NCI-H128 (cell line): ENCODE results near the gene SCO2.

Experiments used
- DNase-seq: peaks from one replicate; lab custom pipeline; 2025; ENCODE audit not compliant: unreplicated experiment; lab: John Stamatoyannopoulos, UW

SCO2 gene, protein sequence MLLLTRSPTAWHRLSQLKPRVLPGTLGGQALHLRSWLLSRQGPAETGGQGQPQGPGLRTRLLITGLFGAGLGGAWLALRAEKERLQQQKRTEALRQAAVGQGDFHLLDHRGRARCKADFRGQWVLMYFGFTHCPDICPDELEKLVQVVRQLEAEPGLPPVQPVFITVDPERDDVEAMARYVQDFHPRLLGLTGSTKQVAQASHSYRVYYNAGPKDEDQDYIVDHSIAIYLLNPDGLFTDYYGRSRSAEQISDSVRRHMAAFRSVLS

GRCh38 chr22:50525104-50525857 is at the start of gene SCO2:
SCO2 (minus strand) TSS chr22:50525598; CDS start chr22:50524411, 1,187 bp downstream.
- DNase-seq = peak; percentile 82

GRCh38 chr22:50574383-50574755 is 49.0 kb upstream of the SCO2 start:
- no peak for DNase-seq

DNA sequence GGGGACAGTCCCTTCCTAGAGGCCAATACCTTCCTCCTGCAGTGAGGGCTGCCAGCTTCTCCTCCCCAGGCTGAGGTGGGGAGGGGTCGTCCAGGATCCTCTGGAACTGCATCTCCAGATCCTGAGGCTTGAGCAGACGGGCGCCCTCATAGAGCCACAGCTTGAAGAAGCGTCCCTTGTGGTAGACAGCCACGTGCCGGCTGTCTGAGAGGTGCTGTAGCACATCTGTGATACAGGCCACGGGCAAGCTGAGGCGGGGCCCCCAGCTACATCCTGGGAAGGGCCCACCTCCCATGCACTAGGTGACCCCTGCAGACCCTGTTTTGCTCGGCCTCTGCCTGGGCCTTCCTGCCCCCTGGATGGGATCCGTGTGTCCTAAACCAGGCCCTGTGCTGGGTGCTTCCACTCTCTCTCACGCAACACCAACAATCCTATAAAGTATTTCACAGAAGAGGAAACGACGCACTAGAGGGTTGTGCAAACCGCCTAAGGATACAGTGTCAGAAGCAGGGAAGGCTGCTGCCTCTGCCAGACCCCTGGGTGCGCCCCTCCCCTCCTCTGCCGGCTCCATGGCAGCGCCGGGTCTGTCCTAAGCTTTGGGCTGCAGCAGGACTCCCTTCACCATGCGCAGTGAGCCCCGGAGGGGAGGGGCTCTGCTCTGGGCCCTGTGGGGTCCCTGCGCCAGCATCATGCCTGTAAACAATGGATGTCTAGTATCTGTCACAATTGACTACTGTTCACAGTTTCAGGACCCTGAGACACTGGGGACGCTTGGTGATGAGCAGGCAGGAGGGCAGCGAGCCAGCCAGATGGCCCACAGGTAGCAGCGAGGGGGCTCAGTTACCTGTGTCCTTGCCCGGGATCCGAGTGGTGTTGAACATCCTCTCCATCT is 48.3 kb upstream of the SCO2 start:
- no peak for DNase-seq

- DNase-seq = no peak
Measured at GRCh38 chr22:50572965-50573364, 47.6 kb upstream of the SCO2 start.

DNA sequence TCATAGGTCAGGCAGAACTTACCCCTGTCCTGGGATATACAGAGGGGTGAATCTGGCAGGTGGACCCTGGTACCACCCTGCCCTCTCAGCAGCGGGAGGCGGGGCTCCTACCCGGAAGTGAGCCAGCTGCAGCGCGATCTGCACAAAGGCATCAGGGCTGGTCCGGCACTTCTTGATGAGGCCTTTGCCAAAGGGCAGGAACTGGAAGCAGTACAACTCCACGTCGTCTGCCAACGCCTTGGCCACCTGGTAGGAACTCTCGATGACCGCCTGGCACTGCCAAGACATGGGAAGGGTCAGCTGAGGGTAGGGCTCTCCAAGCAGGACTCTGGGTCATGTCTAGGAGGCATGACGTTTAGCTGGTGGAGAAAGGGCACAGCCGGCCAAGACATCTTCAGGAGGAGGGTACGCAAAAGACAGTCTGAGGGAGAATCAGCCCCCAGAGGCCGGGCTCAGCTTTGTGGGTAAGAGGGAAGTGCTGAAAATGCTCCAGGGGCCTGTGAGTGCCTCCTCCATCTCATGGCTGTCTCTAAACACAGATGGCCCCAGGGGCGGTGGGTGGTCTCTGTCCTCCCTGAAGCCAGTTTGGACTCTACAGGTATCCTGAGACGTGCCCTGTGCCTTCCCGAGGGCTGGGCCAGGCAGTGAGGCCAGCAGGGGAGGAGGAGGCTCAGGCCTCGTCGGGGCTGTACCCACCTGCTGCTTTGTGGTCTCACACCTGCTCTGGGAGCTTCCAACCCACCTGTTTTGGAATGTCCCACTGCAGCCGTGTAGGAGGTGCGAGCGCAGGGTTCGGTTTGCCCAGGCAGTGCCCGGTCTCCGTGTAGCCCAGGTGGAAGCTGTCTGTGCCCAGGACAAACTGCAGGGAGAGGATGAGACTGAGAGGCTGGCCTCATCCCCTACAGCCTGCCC is 46.1 kb upstream of the SCO2 start:
- no peak for DNase-seq

DNA sequence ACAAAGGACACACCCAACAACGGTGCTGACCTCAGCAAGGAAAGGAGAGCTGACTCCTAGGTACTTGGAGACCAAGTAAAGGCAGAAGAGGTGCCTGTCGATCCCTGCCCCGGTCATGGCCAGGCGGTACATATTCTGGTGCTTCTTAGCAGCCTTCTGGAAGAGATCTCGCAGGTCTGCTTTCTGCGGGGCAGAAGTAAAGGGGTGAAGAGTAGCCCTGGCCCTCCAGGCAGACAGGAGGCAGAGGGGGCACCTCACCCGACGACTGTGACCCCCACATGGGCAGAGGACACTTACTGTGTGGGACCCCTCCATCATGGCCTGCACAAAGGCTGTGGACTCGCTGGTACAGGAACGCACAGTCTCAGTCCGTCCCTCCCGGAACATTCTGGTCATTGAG is 45.5 kb upstream of the SCO2 start:
- no peak for DNase-seq

GRCh38 chr22:50569896-50570535 is 44.6 kb upstream of the SCO2 start:
- no peak for DNase-seq

DNA sequence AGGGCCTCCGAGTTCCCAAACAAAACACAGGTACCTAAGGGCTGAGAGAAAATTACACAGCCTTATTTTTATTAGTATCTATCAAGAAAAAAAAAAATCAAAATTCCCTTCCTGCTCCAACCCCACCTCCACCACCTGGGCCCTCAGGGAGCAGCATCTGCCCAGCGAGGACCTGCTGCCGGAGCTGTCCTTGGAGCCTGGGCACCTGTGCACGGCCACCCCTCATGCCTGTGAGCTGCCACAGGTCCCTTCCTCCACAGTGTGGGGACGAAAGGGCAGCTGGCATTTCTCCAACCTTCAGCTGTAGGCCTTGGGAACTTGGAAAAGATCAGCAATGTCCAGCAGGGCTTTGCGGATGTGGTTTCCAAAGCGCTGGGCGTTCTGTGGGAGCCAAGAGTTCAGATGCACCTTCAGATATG is 43.7 kb upstream of the SCO2 start:
- DNase-seq = no peak

- DNase-seq = no peak
Measured at GRCh38 chr22:50568626-50569025, 43.2 kb upstream of the SCO2 start.

GRCh38 chr22:50567721-50568252 is 42.4 kb upstream of the SCO2 start:
- DNase-seq = no peak

- no peak for DNase-seq
Measured at GRCh38 chr22:50564289-50564688, 38.9 kb upstream of the SCO2 start.

DNA sequence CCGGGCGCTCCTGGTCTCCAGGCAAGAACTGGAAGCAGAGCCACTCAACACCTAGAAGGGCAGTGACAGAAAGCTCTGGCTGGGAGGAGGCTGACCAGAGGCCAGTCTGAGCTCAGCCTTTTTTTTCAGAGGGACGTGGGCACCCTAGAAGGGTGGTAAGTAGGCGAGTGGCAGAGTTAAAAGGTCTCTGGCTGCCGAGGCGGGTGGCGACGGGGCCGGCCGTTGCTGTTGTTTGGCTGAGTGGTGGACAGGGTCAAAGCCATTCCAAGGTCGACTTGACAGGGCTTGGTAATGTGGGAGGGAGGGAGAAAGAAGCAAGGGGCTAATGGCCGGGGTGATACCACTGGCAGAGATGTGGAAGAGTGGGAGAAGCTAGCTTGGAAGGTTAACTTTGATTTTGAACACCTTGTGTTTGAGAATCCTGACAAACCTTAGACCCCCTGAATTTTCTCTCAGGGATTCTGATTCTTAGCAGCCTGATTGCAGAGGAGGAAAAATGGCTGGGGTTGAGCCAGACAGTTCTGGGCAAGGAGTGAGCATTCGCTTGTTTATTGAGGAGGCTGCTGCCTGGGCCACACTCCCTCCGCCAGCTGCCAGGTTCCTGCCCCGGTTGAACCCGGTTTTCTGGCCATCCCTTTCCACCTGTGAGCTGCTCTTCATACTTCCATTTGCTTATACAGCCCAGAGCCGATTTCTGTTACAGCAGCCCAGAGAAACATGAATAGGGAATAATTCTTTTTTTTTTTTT is 38.2 kb upstream of the SCO2 start:
- no peak for DNase-seq

GRCh38 chr22:50562523-50563412 is 37.4 kb upstream of the SCO2 start, which contains the start of gene SYCE3:
SYCE3 (minus strand) TSS chr22:50562919; CDS start chr22:50556405, 6,514 bp downstream.
- peak; percentile 78 for DNase-seq

- no peak for DNase-seq
Measured at GRCh38 chr22:50561401-50562358, 36.3 kb upstream of the SCO2 start.

DNA sequence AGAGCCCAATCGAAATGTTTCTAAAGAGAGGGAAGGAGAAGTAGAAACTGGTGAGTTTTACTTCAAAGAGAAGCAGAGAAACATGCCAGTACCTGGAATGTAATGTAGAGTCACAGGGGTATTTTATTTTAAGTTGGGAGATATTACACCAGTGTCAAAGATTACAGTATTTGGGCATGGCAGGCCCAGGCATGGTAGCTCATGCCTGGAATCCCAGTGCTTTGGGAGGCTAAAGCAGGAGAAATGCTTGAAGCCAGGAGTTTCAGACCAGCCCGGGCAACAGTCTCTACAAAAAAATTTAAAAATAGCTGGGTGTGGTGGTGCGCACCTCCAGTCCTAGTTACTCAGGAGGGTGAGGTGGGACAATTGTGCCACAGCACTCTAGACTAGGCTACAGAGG is 34.6 kb upstream of the SCO2 start:
- DNase-seq = no peak

DNA sequence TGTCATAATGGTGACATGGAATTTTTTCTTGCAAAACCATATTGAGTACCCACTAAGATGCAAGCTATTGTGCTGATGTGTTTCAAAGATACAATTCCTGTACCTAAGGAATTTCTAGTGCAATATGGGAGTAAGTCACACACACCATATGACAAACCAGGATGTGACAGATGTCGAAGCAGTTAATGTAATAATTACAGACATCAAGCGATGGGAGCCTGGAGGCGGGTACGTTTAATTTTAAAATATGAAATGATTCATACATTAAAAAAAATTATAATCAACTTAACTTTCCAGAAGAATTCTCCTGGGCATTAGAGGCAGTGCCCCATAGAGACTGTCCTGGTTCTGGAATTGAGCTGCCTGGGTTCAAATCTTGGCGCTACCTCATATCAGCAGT is 31.3 kb upstream of the SCO2 start:
- DNase-seq = no peak

DNA sequence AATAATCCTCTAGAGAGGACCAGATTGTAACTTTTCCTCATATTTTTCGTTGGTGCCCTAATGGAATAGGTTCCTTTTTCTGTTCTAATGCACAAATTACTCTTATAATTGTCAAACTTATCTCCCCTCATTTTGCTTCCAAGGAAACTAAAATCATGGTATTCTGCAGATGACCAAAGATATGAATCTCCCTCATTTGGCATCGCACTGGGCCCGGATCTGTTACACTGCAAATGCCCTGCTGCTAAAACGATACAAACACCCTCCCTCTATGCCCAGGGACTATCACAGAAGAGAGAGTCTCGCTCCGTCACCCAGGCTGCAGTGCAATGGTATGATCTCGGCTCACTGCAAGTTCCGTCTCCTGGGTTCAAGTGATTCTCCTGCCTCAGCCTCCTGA is 27.9 kb upstream of the SCO2 start:
- DNase-seq = no peak
